Measurements from ENCODE around the gene SLC26A4.

GRCh38 chr7:107642501-107642900, 18.1 kb upstream of the SLC26A4 start:
- no peak for TF ChIP-seq CTCF (IDR thresholded peaks at IDR 0.05 in 8 of 11, conservative IDR thresholded peaks at IDR 0.05 in 3 of 11)
- no peak for TF ChIP-seq POLR2A (IDR thresholded peaks at IDR 0.05)
- no peak for TF ChIP-seq POLR2AphosphoS5 (IDR thresholded peaks at IDR 0.05)

Data from spleen (tissue), 7 donors.